ENCODE measurements around the gene FGF18. TPM values are rescaled to one million over a fixed set of nuclear protein-coding genes. Genes with fewer than 3 reads are reported as not detected.

Gene FGF18
- total and polyA plus RNA-seq, 10 of the 15 experiments (the other 5 are each of a cell fraction or from before 2014, with no cell fraction given): 0.03 to 0.10 (median 0.06) TPM; not detected in 5

GRCh38 chr5:171428809-171429542 lies 9.5 kb downstream of the FGF18 start (continued):
- TF ChIP-seq CEBPZ (IDR thresholded peaks at IDR 0.05; ENCODE audit: low read depth, low read length) (no peak), CBFB (IDR thresholded peaks at IDR 0.05; ENCODE audit: low read depth) (no peak), RAD51 (IDR thresholded peaks at IDR 0.05) (no peak), PML (IDR thresholded peaks at IDR 0.05; ENCODE audit: low read length) (no peak), ETV6 (conservative IDR thresholded peaks at IDR 0.05 in 1 of 2, IDR thresholded peaks at IDR 0.05 in 1 of 2; ENCODE audit: borderline replicate concordance in 1 of 2, low read depth in 1 of 2) (no peak), E2F8 (IDR thresholded peaks at IDR 0.05; ENCODE audit: low read depth, partially characterized antibody) (no peak), FOXK2 (IDR thresholded peaks at IDR 0.05) (no peak), CBX3 (IDR thresholded peaks at IDR 0.05; ENCODE audit: borderline replicate concordance, low read depth) (no peak), MAX (IDR thresholded peaks at IDR 0.05; ENCODE audit: low read depth, low read length) (no peak), PBX3 (IDR thresholded peaks at IDR 0.05; ENCODE audit: insufficient replicate concordance, low read depth, low read length) (no peak)
